22Rv1 (cell line): ENCODE measurements around the gene EHMT2.

Experiments used
- ZFX ChIP-seq: fragments of 450-650 bp; IDR thresholded peaks from 2 replicates; pipeline ENCODE4 v1.6.1; 2017; ENCODE audit warnings: antibody characterized with exemption, borderline replicate concordance
- TF ChIP-seq, protein P1 (sequence below): fragments of 450-650 bp; IDR thresholded peaks from 2 replicates; pipeline ENCODE4 v1.5.1; 2017; ENCODE audit warnings: mild to moderate bottlenecking

DNA sequence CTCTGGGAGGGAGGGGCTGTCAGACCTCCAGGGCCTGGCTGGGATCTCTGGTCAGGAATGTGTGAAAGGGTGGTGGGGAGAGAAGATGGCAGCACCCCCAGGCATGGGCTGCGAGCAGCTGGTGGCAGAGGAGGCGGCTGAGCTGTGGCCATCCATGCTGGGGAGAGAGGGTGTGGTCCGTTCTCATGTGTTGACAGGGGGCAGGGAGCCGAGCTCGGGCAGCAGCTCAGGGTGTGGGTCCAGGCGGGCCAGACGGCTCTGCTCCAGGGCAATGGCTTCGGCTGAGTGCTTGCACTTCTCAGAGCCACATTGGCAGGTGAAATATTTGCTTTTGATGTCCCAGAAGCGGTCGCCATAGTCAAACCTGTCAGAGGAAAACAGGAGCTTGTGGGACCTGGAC is 17.6 kb downstream of the EHMT2 start:
- TF ChIP-seq, protein P1, sequence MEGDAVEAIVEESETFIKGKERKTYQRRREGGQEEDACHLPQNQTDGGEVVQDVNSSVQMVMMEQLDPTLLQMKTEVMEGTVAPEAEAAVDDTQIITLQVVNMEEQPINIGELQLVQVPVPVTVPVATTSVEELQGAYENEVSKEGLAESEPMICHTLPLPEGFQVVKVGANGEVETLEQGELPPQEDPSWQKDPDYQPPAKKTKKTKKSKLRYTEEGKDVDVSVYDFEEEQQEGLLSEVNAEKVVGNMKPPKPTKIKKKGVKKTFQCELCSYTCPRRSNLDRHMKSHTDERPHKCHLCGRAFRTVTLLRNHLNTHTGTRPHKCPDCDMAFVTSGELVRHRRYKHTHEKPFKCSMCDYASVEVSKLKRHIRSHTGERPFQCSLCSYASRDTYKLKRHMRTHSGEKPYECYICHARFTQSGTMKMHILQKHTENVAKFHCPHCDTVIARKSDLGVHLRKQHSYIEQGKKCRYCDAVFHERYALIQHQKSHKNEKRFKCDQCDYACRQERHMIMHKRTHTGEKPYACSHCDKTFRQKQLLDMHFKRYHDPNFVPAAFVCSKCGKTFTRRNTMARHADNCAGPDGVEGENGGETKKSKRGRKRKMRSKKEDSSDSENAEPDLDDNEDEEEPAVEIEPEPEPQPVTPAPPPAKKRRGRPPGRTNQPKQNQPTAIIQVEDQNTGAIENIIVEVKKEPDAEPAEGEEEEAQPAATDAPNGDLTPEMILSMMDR: no peak
- TF ChIP-seq ZFX: no peak
